Activated CD8-positive, alpha-beta T cell treated with anti-CD3 and anti-CD28 coated beads, Interleukin-2, amount 10 ng/mL, durations not matched to agents 7 days and 5 days (primary cell): Measurements from ENCODE around the gene PPP1R17. TPM values are rescaled to one million over a fixed set of nuclear protein-coding genes. Genes with fewer than 3 reads are reported as not detected.

Experiments used
- ATAC-seq: fragments of 150-1000 bp; cut with Tn5 transposase; one replicate; pipeline ENCODE4 v1.10.0; 2021; ENCODE audit warnings: moderate library complexity
- CTCF ChIA-PET: fragments of 350-600 bp; sonication (Branson Sonifier 250); formaldehyde crosslinking; loops from one replicate; lab custom pipeline; 2021; ENCODE audit warnings: antibody characterized with exemption; lab: Charles Lee
- POLR2A ChIA-PET: fragments of 350-600 bp; sonication (Branson Sonifier 250); formaldehyde crosslinking; loops from one replicate; lab custom pipeline; 2021; ENCODE audit warnings: antibody characterized with exemption; lab: Charles Lee
- DNase-seq: peaks from one replicate; pipeline ENCODE4 v3.0.0-alpha.2; 2020
- H3K27ac Mint-ChIP-seq: one replicate; pipeline ENCODE4 v1.8.0; 2021; ENCODE audit warnings: mild to moderate bottlenecking, mixed read lengths
- H3K27me3 Mint-ChIP-seq: one replicate; pipeline ENCODE4 v1.8.0; 2021; ENCODE audit warnings: low read depth, mixed read lengths
- H3K36me3 Mint-ChIP-seq: one replicate; pipeline ENCODE4 v1.8.0; 2021; ENCODE audit warnings: low read depth, mixed read lengths
- H3K4me1 Mint-ChIP-seq: one replicate; pipeline ENCODE4 v1.8.0; 2021; ENCODE audit warnings: low read depth, mixed read lengths
- H3K4me3 Mint-ChIP-seq: one replicate; pipeline ENCODE4 v1.8.0; 2021; ENCODE audit warnings: mild to moderate bottlenecking, mixed read lengths
- H3K9me3 Mint-ChIP-seq: one replicate; pipeline ENCODE4 v1.8.0; 2022; ENCODE audit warnings: mixed read lengths; ENCODE audit not compliant: insufficient read depth
- total RNA-seq, 2 experiments: library from RNA; stranded (reverse); gene quantifications; one replicate each; pipeline ENCODE4 v1.2.3, GENCODE V29; 2021

Gene PPP1R17
- total RNA-seq: not detected

- no peak for ATAC-seq
- no peak within 1 kb of the TSS for H3K4me3 Mint-ChIP-seq
- CTCF ChIA-PET: no interaction called here
These were observed at the start of gene PPP1R17 for GRCh38 chr7:31687024-31687748. Gene PPP1R17, plus strand, starts transcription at chr7:31687215. Its CDS starts 5,227 bp downstream, at chr7:31692442.

DNA sequence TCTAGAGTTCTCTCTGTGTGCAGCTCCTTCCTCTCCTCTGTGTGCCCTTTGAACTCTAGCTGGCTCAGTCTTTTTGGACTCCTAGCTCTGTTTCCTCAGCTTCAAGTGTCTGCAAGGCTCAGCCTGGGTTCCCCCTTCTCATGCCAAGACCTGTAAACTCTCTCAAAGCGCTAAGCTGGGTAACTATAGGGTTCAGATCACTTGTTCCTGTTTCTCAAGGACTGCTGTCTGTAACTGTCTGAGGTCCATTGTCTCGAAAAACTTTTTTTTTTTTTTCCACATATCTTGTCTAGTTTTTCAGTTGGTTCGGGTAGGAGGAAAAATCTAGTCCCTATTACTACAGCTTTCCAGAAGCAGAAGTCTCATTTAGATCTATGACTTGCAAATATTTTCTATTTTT is 46.6 kb upstream of the PPP1R17 start:
- DNase-seq: no peak
- ChIA-PET POLR2A (no interaction called here), CTCF (no interaction called here)
- Mint-ChIP-seq H3K27me3 (no peaks in the 10 kb centered on the region), H3K9me3 (no peaks in the 10 kb centered on the region), H3K4me3 (no peak overlapping the region), H3K36me3 (no peaks in the 10 kb centered on the region), H3K4me1 (no peaks in the 10 kb centered on the region), H3K27ac (no peak overlapping the region)
- no peak for ATAC-seq

More at GRCh38 chr7:31687024-31687748, at the start of gene PPP1R17:
- POLR2A ChIA-PET: no interaction called here
- H3K36me3 Mint-ChIP-seq: no peaks in the 10 kb centered on the region
- H3K9me3 Mint-ChIP-seq: no peaks in the 10 kb centered on the region
- H3K27ac Mint-ChIP-seq: no peak within 1 kb of the TSS
- DNase-seq: no peak
- H3K4me1 Mint-ChIP-seq: no peaks in the 10 kb centered on the region
- H3K27me3 Mint-ChIP-seq: no peaks in the 10 kb centered on the region

GRCh38 chr7:31642681-31643115 is 44.3 kb upstream of the PPP1R17 start:
- POLR2A ChIA-PET: no interaction called here
- Mint-ChIP-seq H3K9me3 (no peaks in the 10 kb centered on the region), H3K4me1 (no peaks in the 10 kb centered on the region), H3K36me3 (no peaks in the 10 kb centered on the region), H3K27me3 (no peaks in the 10 kb centered on the region), H3K4me3 (no peak overlapping the region), H3K27ac (no peak overlapping the region)
- ATAC-seq: no peak
- no peak for DNase-seq
- CTCF ChIA-PET: no interaction called here

GRCh38 chr7:31646942-31647341 is 40.1 kb upstream of the PPP1R17 start:
- no peaks in the 10 kb centered on the region for H3K9me3 Mint-ChIP-seq
- no peaks in the 10 kb centered on the region for H3K27me3 Mint-ChIP-seq
- POLR2A ChIA-PET: interaction anchor here (0.6 kb wide), 1 partner anchor 527 kb away, joined by 3 read pairs; no protein-coding TSS in a partner anchor
- no peaks in the 10 kb centered on the region for H3K4me1 Mint-ChIP-seq
- H3K4me3 Mint-ChIP-seq: no peak overlapping the region
- DNase-seq (no peak), ATAC-seq (no peak)
- no peak overlapping the region for H3K27ac Mint-ChIP-seq
- CTCF ChIA-PET: no interaction called here
- no peaks in the 10 kb centered on the region for H3K36me3 Mint-ChIP-seq

GRCh38 chr7:31647511-31647910 is 39.5 kb upstream of the PPP1R17 start:
- no peak overlapping the region for H3K27ac Mint-ChIP-seq
- ATAC-seq (no peak), DNase-seq (no peak)
- CTCF ChIA-PET: no interaction called here
- H3K9me3 Mint-ChIP-seq: no peaks in the 10 kb centered on the region
- POLR2A ChIA-PET: interaction anchor here (0.6 kb wide), 1 partner anchor 526 kb away, joined by 3 read pairs; no protein-coding TSS in a partner anchor
- H3K27me3 Mint-ChIP-seq: no peaks in the 10 kb centered on the region
- no peak overlapping the region for H3K4me3 Mint-ChIP-seq
- H3K36me3 Mint-ChIP-seq: no peaks in the 10 kb centered on the region
- H3K4me1 Mint-ChIP-seq: no peaks in the 10 kb centered on the region

DNA sequence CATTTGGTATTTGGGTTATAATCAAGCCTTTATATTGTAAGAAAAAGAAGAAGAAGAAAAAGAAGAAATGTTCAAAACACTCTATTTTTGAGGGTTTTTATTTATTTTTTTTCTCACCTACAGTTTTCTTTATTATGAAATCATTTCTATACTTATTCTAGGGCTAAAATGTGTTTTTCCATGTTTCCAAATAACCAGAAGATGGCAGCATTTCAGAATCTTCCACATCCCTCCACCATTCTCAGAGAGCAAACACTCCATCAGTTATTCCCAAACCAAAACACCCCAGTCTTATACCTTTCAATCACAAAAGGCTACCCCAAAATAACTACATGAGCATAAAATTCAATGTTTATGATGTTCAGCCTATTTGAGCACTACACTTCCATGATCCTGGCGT is 38.7 kb upstream of the PPP1R17 start:
- H3K4me1 Mint-ChIP-seq: no peaks in the 10 kb centered on the region
- no peaks in the 10 kb centered on the region for H3K36me3 Mint-ChIP-seq
- ChIA-PET CTCF (no interaction called here), POLR2A (no interaction called here)
- H3K27me3 Mint-ChIP-seq: no peaks in the 10 kb centered on the region
- DNase-seq: no peak
- no peak for ATAC-seq
- H3K27ac Mint-ChIP-seq: no peak overlapping the region
- H3K9me3 Mint-ChIP-seq: no peaks in the 10 kb centered on the region
- no peak overlapping the region for H3K4me3 Mint-ChIP-seq

- ChIA-PET CTCF (no interaction called here), POLR2A (no interaction called here)
- H3K9me3 Mint-ChIP-seq: no peaks in the 10 kb centered on the region
- no peaks in the 10 kb centered on the region for H3K27me3 Mint-ChIP-seq
- ATAC-seq (no peak), DNase-seq (no peak)
- H3K27ac Mint-ChIP-seq: no peak overlapping the region
- no peaks in the 10 kb centered on the region for H3K36me3 Mint-ChIP-seq
- H3K4me3 Mint-ChIP-seq: no peak overlapping the region
- no peaks in the 10 kb centered on the region for H3K4me1 Mint-ChIP-seq
These were observed 38.1 kb upstream of the PPP1R17 start for GRCh38 chr7:31648880-31649279.

DNA sequence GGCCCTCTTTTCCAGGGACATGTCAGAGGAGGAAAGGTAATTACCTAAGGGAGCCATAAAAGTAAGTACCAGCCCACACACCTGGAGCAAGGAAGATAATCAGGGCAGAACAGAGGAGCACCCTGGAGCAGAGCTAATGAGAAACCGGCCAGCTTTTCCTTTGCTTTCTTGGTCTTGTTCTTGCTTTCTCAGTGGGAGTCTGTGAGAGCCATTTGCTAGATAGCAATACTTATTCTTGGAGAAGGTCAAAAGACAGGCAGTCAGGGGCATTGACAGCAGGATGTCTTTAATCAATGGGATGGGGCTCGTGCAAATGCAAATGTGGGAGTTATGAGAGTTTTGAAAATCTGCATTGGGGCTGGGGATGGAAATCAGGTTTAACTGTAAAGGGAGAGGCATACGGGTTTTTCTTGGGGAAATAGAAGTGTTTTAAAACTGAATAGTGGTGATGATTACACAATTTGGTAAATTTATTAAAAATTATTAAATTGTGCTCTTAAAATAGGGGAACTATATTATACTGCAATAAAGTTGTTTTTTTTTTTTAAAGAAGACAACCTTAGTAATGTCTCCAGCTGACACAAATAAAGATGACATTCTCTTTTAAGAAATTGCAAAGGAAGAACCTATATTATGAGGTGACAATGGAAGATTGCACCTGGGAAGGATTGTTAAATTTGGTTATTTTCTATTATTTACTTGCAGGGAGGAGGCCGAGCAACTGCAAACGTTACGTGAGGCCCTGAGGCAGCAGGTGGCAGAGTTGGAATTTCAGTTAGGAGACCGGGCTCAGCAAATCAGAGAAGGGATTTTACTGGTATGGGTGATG is 35.6 kb upstream of the PPP1R17 start:
- H3K4me1 Mint-ChIP-seq: no peaks in the 10 kb centered on the region
- no peak for DNase-seq
- ChIA-PET CTCF (no interaction called here), POLR2A (no interaction called here)
- H3K36me3 Mint-ChIP-seq: no peaks in the 10 kb centered on the region
- H3K9me3 Mint-ChIP-seq: no peaks in the 10 kb centered on the region
- ATAC-seq: no peak
- no peak overlapping the region for H3K4me3 Mint-ChIP-seq
- H3K27ac Mint-ChIP-seq: no peak overlapping the region
- H3K27me3 Mint-ChIP-seq: no peaks in the 10 kb centered on the region

DNA sequence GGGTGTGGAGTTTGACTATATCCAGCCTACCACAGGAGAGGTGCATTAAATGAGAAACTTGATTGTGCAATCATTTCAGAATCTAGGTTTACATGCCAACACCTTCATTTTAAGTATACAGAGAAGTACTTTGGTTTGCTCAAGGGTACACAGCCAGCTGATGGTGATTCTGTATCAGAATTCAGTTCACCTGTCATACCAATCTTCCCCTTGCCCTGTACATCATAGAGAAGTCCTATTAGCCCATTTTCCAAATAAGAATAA is 35.0 kb upstream of the PPP1R17 start:
- H3K27ac Mint-ChIP-seq: no peak overlapping the region
- no peak for DNase-seq
- CTCF ChIA-PET: no interaction called here

GRCh38 chr7:31663072-31663471 is 23.9 kb upstream of the PPP1R17 start:
- CTCF ChIA-PET: no interaction called here
- no peaks in the 10 kb centered on the region for H3K36me3 Mint-ChIP-seq
- H3K4me1 Mint-ChIP-seq: no peaks in the 10 kb centered on the region
- POLR2A ChIA-PET: no interaction called here
- H3K9me3 Mint-ChIP-seq: no peaks in the 10 kb centered on the region
- no peak overlapping the region for H3K4me3 Mint-ChIP-seq
- H3K27me3 Mint-ChIP-seq: no peaks in the 10 kb centered on the region
- DNase-seq (no peak), ATAC-seq (no peak)
- no peak overlapping the region for H3K27ac Mint-ChIP-seq

More for the DNA sequence above, 35.0 kb upstream of the PPP1R17 start:
- H3K4me3 Mint-ChIP-seq: no peak overlapping the region
- POLR2A ChIA-PET: no interaction called here
- no peak for ATAC-seq
- H3K4me1 Mint-ChIP-seq: no peaks in the 10 kb centered on the region
- H3K36me3 Mint-ChIP-seq: no peaks in the 10 kb centered on the region
- no peaks in the 10 kb centered on the region for H3K9me3 Mint-ChIP-seq
- no peaks in the 10 kb centered on the region for H3K27me3 Mint-ChIP-seq

DNA sequence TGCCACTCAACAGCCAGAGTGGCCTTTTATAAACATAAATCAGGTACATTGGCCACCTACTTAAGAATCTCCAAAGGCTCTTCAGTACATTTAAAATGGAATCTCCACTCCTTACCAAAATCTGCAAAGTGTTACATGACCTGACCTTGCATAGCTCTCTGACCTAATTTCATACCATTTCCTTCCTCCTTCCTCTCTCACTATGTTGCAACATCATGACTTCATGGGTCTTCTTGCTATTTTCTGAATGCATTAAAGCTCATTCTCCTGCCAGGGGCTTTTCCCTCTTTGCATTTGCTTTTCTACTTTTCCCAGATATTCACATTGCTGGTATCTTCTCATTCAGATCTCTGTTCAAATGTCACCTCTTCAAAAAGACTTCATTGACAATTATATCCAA is 22.1 kb upstream of the PPP1R17 start:
- DNase-seq (no peak), ATAC-seq (no peak)
- no peaks in the 10 kb centered on the region for H3K36me3 Mint-ChIP-seq
- no peak overlapping the region for H3K4me3 Mint-ChIP-seq
- H3K4me1 Mint-ChIP-seq: no peaks in the 10 kb centered on the region
- H3K27ac Mint-ChIP-seq: no peak overlapping the region
- H3K9me3 Mint-ChIP-seq: no peaks in the 10 kb centered on the region
- no peaks in the 10 kb centered on the region for H3K27me3 Mint-ChIP-seq
- ChIA-PET POLR2A (no interaction called here), CTCF (no interaction called here)

DNA sequence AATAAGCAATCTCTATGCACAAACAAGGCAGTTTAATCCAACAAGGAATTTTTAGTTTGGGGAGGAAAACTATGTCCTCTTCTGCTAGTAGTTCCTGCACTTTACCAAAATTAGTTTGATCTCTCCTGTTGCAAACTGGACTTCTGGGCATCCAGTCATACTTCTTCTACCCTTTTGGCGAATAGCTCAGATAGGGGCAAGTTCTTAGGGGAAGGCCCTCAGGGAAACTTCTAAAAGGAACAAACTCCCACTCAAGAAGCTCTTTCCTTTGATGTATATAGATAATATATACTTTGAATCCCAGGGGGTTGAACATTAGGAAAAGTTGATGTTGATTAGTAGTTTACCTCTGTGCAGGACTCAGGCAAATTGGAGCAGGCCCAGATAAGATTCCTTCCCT is 21.5 kb upstream of the PPP1R17 start:
- H3K4me1 Mint-ChIP-seq: no peaks in the 10 kb centered on the region

More for the DNA sequence above, 21.5 kb upstream of the PPP1R17 start:
- CTCF ChIA-PET: no interaction called here
- Mint-ChIP-seq H3K27ac (no peak overlapping the region), H3K4me3 (no peak overlapping the region), H3K9me3 (no peaks in the 10 kb centered on the region), H3K36me3 (no peaks in the 10 kb centered on the region), H3K27me3 (no peaks in the 10 kb centered on the region)
- DNase-seq (no peak), ATAC-seq (no peak)
- POLR2A ChIA-PET: no interaction called here
